Colonic mucosa (tissue), 4 donors: ENCODE measurements around the gene PHETA1. TPM values are rescaled to one million over a fixed set of nuclear protein-coding genes. Genes with fewer than 3 reads are reported as not detected.

Experiments
- DNase-seq: peaks from one replicate; pipeline ENCODE4 v3.0.0-alpha.2; 2020
- H3K27ac ChIP-seq: fragments of 200-600 bp; one replicate; pipeline ENCODE4 v1.8.0; 2021
- H3K27me3 ChIP-seq: fragments of 200-600 bp; one replicate; pipeline ENCODE4 v1.8.0; 2021
- H3K36me3 ChIP-seq: fragments of 200-600 bp; one replicate; pipeline ENCODE4 v1.8.0; 2021
- H3K4me1 ChIP-seq: fragments of 200-600 bp; one replicate; pipeline ENCODE4 v1.8.0; 2021; ENCODE audit warnings: mild to moderate bottlenecking
- H3K4me3 ChIP-seq: fragments of 200-600 bp; one replicate; pipeline ENCODE4 v1.8.0; 2021
- H3K9ac ChIP-seq, 2 donors: one replicate each; pipeline ENCODE4 v1.7.0; 2013; ENCODE audit warnings: control low read depth in 2 of 2, low read depth in 2 of 2, low read length in 2 of 2
- H3K9me3 ChIP-seq: fragments of 200-600 bp; one replicate; pipeline ENCODE4 v1.8.0; 2021
- intact Hi-C: fragments of 100-400 bp; cut with DNase I; formaldehyde crosslinking; loops from one replicate; pipeline ENCODE4 v1.14.1; 2022
- total RNA-seq, 2 donors: library from RNA; stranded (reverse); fragmentation: NEBNext Ultra II Directional in 1 of 2; extraction: Animal tissue kit (Norgen Biotek cat#: 25700) in 1 of 2; gene quantifications; one replicate each; pipeline ENCODE4 v1.2.1, GENCODE V29; 2021
- TF ChIP-seq, protein P1 (sequence below): fragments of 200-600 bp; IDR thresholded peaks from one replicate; pipeline ENCODE4 v1.8.0; 2022; ENCODE audit warnings: antibody characterized with exemption, mild to moderate bottlenecking
- donor health status: healthy.
- donor health status: DM: no; HTN: no; CAD: no.
- donor health status: DM: no; HTN: no; CAD: no.

The PHETA1 gene
- total RNA-seq, 2 donors from 2014 or later, result 21.8 to 43.6 TPM

DNA sequence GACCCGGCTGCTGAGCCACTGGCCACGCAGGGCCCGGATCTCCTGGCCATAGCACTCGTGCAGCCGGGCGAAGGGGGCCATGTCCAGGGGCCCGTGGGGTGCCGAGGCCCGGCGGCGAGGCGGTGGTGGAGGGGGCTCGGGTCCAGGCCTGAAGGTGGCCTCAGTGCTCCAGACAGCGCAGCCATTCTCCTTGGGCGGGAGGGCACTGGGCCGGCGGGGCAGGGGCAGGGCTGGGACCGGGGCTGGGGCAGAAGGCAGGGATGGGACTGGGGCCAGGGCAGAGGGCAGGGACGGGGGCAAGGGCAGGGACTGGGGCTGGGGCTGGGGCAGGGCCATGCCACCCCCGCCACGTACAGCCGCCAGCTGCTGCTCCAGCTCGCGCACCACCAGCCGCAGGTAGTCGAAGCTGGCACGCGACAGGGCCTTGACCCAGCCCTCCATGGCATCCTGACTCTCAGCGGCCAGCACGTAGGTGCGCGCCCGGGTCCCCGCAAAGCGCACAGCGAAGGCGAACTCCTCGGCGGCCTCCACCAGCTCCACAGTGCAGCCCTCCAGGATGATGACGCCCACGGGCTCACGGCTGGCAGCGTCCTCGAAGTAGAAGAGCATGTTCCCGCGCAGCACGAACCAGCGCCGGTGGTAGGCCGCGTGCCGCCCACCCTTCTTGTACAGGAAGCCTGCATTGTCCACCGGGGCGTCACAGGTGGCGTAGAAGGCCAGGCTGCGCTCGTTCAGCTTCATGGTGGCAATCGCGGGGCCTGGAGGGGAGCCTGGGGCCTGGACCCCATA, 6.0 kb downstream of the PHETA1 start:
- Histone ChIP-seq H3K27me3 (no peaks in the 10 kb centered on the region), H3K9me3 (no peaks in the 10 kb centered on the region), H3K4me1 (peaks cover 9% of the 10 kb centered on the region), H3K36me3 (no peaks in the 10 kb centered on the region), H3K9ac (no peak overlapping the region), H3K4me3 (no peak overlapping the region), H3K27ac (no peak overlapping the region)
- TF ChIP-seq, protein P1, sequence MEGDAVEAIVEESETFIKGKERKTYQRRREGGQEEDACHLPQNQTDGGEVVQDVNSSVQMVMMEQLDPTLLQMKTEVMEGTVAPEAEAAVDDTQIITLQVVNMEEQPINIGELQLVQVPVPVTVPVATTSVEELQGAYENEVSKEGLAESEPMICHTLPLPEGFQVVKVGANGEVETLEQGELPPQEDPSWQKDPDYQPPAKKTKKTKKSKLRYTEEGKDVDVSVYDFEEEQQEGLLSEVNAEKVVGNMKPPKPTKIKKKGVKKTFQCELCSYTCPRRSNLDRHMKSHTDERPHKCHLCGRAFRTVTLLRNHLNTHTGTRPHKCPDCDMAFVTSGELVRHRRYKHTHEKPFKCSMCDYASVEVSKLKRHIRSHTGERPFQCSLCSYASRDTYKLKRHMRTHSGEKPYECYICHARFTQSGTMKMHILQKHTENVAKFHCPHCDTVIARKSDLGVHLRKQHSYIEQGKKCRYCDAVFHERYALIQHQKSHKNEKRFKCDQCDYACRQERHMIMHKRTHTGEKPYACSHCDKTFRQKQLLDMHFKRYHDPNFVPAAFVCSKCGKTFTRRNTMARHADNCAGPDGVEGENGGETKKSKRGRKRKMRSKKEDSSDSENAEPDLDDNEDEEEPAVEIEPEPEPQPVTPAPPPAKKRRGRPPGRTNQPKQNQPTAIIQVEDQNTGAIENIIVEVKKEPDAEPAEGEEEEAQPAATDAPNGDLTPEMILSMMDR, result no peak
- intact Hi-C loops, result no loop called here
- DNase-seq, result no peak

DNA sequence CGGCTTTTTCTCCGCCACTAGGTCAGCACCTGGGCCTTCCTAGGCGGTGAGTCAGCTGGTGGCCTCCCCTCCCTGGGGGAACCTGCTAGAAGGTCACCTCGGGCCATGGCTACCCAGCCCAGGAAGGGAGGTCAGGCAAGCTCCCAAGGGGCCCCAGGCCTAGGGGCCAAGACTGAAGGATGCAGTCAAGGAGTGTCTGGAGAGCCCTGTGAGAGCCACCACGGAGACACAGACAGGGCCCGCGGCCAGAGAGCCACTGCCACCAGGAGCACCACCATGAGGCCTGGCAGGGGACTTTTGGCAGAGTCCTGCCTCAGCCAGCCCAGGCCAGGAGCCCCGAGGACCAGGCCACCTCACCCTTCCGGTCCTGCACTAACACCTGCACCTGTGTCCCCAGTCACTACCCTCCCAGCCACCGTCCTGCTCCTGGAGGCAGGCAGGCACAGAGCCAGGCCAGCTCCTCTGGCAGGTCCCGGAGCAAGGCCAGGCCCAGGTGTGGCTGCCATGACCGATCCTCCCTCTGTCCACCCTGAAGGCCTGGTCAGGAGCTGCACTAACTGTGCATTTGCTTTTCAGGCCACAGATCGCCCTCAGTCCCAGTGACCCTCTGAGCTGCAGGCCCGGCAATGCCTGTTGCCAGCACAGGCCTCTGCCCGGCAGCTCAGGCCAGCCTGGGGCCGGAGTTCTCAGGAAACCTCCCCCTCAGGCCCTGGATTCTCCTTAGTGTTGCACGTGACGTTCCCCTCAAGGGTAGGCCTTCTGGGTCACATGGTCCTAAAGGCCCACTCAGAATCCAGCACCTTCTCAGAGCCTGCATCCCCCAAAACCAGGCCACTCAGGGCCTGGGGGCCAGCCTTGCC, 6.9 kb downstream of the PHETA1 start:
- Histone ChIP-seq H3K4me3 (no peak overlapping the region), H3K4me1 (no peaks in the 10 kb centered on the region), H3K27ac (no peak overlapping the region), H3K36me3 (no peaks in the 10 kb centered on the region), H3K9ac (no peak overlapping the region), H3K27me3 (no peaks in the 10 kb centered on the region), H3K9me3 (no peaks in the 10 kb centered on the region)
- DNase-seq, result no peak
- TF ChIP-seq, protein P1, result no peak
- intact Hi-C loops, result no loop called here

DNA sequence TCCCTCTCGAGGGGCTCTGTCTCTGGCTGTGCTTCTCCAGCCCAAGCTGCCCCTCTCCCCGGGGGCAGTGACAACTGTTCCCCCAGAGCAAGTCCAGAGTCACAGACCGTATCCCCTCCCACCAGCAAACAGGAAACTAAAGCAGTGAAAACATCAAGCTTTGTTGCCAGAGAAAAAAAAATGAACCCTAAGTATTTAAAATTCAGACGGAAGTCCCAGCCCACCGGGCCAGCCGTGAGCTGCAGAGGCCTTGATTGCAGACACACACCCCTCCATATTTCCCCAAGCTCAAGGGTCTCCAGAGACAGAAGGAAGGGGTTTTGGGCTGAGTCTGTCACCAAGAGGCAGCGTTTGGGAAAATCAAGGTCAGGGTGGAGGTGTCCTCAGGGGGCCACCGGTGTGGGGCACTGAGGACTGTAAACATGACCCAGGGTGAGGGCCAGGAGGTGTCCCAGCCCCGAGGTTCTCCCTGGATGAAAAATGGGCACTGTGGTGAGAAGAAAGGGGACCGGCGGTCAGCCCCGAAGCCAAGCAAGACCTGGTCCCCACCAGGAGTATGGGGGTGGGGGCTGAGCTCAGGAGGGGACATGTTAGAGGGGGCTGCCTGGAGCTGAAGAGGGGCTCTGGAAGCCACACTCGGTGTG, 7.7 kb downstream of the PHETA1 start:
- Histone ChIP-seq H3K9me3 (no peaks in the 10 kb centered on the region), H3K4me1 (no peaks in the 10 kb centered on the region), H3K36me3 (no peaks in the 10 kb centered on the region), H3K4me3 (no peak overlapping the region), H3K27ac (no peak overlapping the region), H3K27me3 (no peaks in the 10 kb centered on the region), H3K9ac (no peak overlapping the region)
- no peak for DNase-seq
- intact Hi-C loops, result no loop called here
- TF ChIP-seq, protein P1, result no peak

DNA sequence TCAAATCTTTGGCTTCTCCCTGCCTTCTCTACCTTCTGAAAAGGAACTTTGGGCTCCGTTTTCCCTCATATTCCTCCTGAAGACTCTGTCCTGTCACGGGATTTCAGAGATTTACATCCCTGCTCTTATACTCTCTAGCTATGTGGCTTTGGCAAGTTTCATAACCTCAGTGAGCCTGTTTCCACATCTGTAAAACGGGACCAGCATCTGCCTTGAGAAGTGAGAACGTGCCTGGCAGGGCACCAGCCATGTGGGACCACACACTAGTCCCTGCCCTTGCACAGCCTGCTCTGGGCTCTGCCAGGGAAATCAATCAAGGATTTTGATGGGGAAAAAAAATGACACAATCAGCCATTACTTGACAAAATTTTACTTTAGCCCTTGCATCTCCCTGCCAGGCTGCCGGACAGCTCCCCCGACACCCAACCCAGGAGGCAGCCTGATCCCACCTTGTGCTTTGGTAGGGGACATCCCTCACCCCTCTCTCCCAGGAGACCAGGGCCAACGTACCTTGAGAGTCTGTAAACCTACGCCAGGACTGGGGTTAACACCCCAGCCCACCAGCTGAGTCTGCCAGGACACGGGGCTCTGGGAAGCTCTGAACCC, 8.5 kb downstream of the PHETA1 start:
- Histone ChIP-seq H3K36me3 (no peaks in the 10 kb centered on the region), H3K9me3 (no peaks in the 10 kb centered on the region), H3K27me3 (no peaks in the 10 kb centered on the region), H3K4me3 (no peak overlapping the region), H3K27ac (no peak overlapping the region), H3K9ac (no peak overlapping the region), H3K4me1 (no peaks in the 10 kb centered on the region)
- TF ChIP-seq, protein P1, result no peak
- intact Hi-C loops, result no loop called here
- no peak for DNase-seq

DNA sequence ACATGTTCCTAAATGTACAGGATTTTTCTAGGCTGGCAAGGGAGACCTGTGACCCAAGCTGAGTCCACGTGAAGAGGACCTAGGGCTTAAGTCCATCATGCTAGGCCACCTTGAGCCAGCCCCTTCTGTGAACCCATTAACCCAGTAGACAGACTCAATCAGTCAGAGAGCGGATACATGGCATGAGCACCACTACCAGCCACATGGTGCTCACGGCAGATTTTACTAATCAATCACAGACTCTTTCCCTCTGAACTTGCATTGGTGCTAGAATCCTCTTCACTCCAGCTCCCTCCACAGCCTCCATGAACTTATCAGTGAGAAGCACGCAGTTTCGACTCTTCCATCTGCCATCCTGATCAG, 9.0 kb downstream of the PHETA1 start:
- no peak for DNase-seq
- H3K27me3 ChIP-seq, result no peaks in the 10 kb centered on the region
- no peak overlapping the region for H3K4me3 ChIP-seq
- no peaks in the 10 kb centered on the region for H3K36me3 ChIP-seq
- H3K9me3 ChIP-seq, result no peaks in the 10 kb centered on the region
- H3K9ac ChIP-seq, result no peak overlapping the region
- TF ChIP-seq, protein P1, result no peak
- no peaks in the 10 kb centered on the region for H3K4me1 ChIP-seq
- H3K27ac ChIP-seq, result no peak overlapping the region
- intact Hi-C loops, result loop anchor here (10.0 kb wide), 1 partner anchor 1145 kb away; no protein-coding TSS in a partner anchor
